Lung (tissue), 12 donors: ENCODE data around the gene CPED1. TPM values are rescaled to one million over a fixed set of nuclear protein-coding genes. Genes with fewer than 3 reads are reported as not detected.

Experiments
- ATAC-seq: fragments of 200-7000 bp; cut with Tn5 transposase; one replicate; pipeline ENCODE4 v1.9.1; 2020; ENCODE audit warnings: moderate number of reproducible peaks; ENCODE audit not compliant: insufficient read depth, low FRiP score
- DNase-seq, 3 donors: peaks; one replicate each; pipeline ENCODE4 v3.0.0-alpha.2; 2013 to 2017
- H3K27ac ChIP-seq, 2 donors: one replicate each; pipeline ENCODE4 v1.5.1; 2013; ENCODE audit warnings: mild to moderate bottlenecking in 2 of 2, moderate library complexity in 2 of 2, control low read depth in 1 of 2, inconsistent platforms in 1 of 2, low read depth in 1 of 2, low read length in 1 of 2
- H3K27me3 ChIP-seq, 3 donors: one replicate each; pipeline ENCODE4 v1.5.1; 2013; ENCODE audit warnings: low read length in 2 of 3; ENCODE audit not compliant: control insufficient read depth in 3 of 3, insufficient read depth in 3 of 3
- H3K36me3 ChIP-seq, 4 donors: one replicate each; pipeline ENCODE4 v1.5.1; 2013; ENCODE audit warnings: low read length in 4 of 4, mild to moderate bottlenecking in 1 of 4, moderate library complexity in 1 of 4; ENCODE audit not compliant: control insufficient read depth in 4 of 4, insufficient read depth in 4 of 4
- H3K4me1 ChIP-seq, 5 donors: one replicate each; pipeline ENCODE4 v1.5.1; 2013; ENCODE audit warnings: low read length in 5 of 5, mild to moderate bottlenecking in 2 of 5, moderate library complexity in 1 of 5; ENCODE audit not compliant: control insufficient read depth in 5 of 5, insufficient read depth in 5 of 5
- H3K4me3 ChIP-seq: one replicate; pipeline ENCODE4 v1.5.1; 2013; ENCODE audit warnings: mild to moderate bottlenecking, control low read depth, moderate library complexity
- H3K9ac ChIP-seq, 2 donors: one replicate each; pipeline ENCODE4 v1.5.1; 2013; ENCODE audit warnings: low read length in 2 of 2, control low read depth in 1 of 2; ENCODE audit not compliant: insufficient read depth in 1 of 2
- H3K9me3 ChIP-seq, 4 donors: one replicate each; pipeline ENCODE4 v1.5.1; 2013; ENCODE audit warnings: low read length in 3 of 4, mild to moderate bottlenecking in 1 of 4, moderate library complexity in 1 of 4; ENCODE audit not compliant: control insufficient read depth in 4 of 4, insufficient read depth in 3 of 4
- CTCF ChIP-seq: IDR thresholded peaks from 2 replicates; pipeline ENCODE4 v1.5.1; 2012; ENCODE audit warnings: mild to moderate bottlenecking; ENCODE audit errors: control extremely low read depth, extremely low read depth
- WGBS, 2 donors: extraction: QIAGEN DNeasy Blood & Tissue Kit; methylation state at CpG; one replicate each; pipeline ENCODE4 v1.1.7; 2013; 5-methylcytosine and 5-hydroxymethylcytosine counted together
- polyA plus RNA-seq, 2 donors: library from polyadenylated mRNA; stranded (reverse); fragments of 200-250 nt; gene quantifications; one replicate each; pipeline ENCODE4 v1.2.1, GENCODE V29; 2013
- total RNA-seq, 2 donors: library from RNA; depleted of rRNA in 1 of 2; stranded (reverse); fragments of >200 nt in 1 of 2; gene quantifications; one replicate each; pipeline ENCODE4 v1.2.1, GENCODE V29; 2014 to 2021
- donor health status: control.
- donor health status: control.
- donor health status: Bipolar disorder and iron deficiency.
- donor health status: healthy.
- donor health status: DM: yes; HTN: yes; CAD: no.

The CPED1 gene
- total and polyA plus RNA-seq, 4 donors, result 1.8 to 32.3 (median 7.4) TPM

DNA sequence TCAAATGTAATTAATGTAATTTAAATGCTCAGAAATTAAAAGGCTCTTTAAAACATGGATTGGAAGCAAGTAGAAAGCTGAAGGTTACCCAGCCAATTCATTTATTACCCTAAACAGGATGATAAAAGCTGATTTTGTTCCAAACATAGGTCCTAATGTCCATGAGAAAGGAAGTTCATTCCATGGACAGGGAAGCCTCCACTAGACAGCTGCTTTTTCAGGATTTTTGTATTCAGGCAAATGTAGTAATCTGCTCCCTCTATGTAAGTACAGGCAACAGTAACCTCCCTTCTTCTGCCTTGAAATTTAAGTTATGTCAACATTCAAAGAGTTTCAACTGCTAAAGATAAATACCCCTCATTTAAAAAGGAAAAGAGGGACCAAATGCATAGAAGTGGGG lies 217.3 kb downstream of the CPED1 start:
- ATAC-seq, result no peak

GRCh38 chr7:121211253-121211652 lies 222.7 kb downstream of the CPED1 start:
- Histone ChIP-seq H3K27me3 (no peaks in the 10 kb centered on the region), H3K4me1 (peaks cover 0 to 21% (median 2%) of the 10 kb centered on the region in 5 donors), H3K36me3 (no peaks in the 10 kb centered on the region), H3K27ac (no peak overlapping the region), H3K9me3 (no peaks in the 10 kb centered on the region), H3K9ac (no peak overlapping the region), H3K4me3 (no peak overlapping the region)
- no peak for ATAC-seq
- no peak for TF ChIP-seq CTCF
- 75 to 85% methylated on average over 3 of the region's 3 CpGs for WGBS, 2 donors
- peak in 1 of 3 donors; percentile 24 for DNase-seq

More for the DNA sequence above, 217.3 kb downstream of the CPED1 start:
- Histone ChIP-seq H3K4me3 (no peak overlapping the region), H3K27me3 (no peaks in the 10 kb centered on the region), H3K36me3 (peaks cover 0 to 1% (median 0%) of the 10 kb centered on the region in 4 donors), H3K9ac (no peak overlapping the region), H3K27ac (no peak overlapping the region), H3K9me3 (peaks cover 0 to 2% (median 0%) of the 10 kb centered on the region in 4 donors), H3K4me1 (peaks cover 0 to 11% (median 0%) of the 10 kb centered on the region in 5 donors)
- TF ChIP-seq CTCF, result no peak
- DNase-seq, result no peak

- peaks cover 0 to 21% (median 2%) of the 10 kb centered on the region in 5 donors for H3K4me1 ChIP-seq
- 77 to 83% methylated on average over 2 of the region's 2 CpGs for WGBS, 2 donors
- no peaks in the 10 kb centered on the region for H3K27me3 ChIP-seq
- H3K4me3 ChIP-seq, result no peak overlapping the region
- ATAC-seq (no peak), DNase-seq (peak in 2 of 3 donors; percentile 14 to 17)
- H3K9me3 ChIP-seq, result no peaks in the 10 kb centered on the region
- H3K36me3 ChIP-seq, result no peaks in the 10 kb centered on the region
- no peak for TF ChIP-seq CTCF
- no peak overlapping the region for H3K27ac ChIP-seq
- no peak overlapping the region for H3K9ac ChIP-seq
Measured at GRCh38 chr7:121212036-121212435, 223.5 kb downstream of the CPED1 start.

- TF ChIP-seq CTCF, result no peak
- Histone ChIP-seq H3K9ac (no peak overlapping the region), H3K27ac (no peak overlapping the region), H3K27me3 (no peaks in the 10 kb centered on the region), H3K4me3 (no peak overlapping the region), H3K4me1 (peaks cover 0 to 21% (median 2%) of the 10 kb centered on the region in 5 donors), H3K36me3 (no peaks in the 10 kb centered on the region), H3K9me3 (no peaks in the 10 kb centered on the region)
- 79 to 84% methylated on average over 2 of the region's 2 CpGs for WGBS, 2 donors
- ATAC-seq (no peak), DNase-seq (no peak)
Measured at GRCh38 chr7:121214657-121215056, 226.1 kb downstream of the CPED1 start.
